NCI-H187 treated with DMSO at 0.1 percent for 48 hours (cell line): Measurements from ENCODE around the gene LMO2.
"Not testable (repeated sequence)": the region's sequence is repeated elsewhere in the genome, so short reads cannot be mapped to it uniquely, and the experiment has no call there.

ENCODE experiments used
- DNase-seq: peaks from one replicate; lab custom pipeline; 2025; lab: John Stamatoyannopoulos, UW

The LMO2 gene

DNA sequence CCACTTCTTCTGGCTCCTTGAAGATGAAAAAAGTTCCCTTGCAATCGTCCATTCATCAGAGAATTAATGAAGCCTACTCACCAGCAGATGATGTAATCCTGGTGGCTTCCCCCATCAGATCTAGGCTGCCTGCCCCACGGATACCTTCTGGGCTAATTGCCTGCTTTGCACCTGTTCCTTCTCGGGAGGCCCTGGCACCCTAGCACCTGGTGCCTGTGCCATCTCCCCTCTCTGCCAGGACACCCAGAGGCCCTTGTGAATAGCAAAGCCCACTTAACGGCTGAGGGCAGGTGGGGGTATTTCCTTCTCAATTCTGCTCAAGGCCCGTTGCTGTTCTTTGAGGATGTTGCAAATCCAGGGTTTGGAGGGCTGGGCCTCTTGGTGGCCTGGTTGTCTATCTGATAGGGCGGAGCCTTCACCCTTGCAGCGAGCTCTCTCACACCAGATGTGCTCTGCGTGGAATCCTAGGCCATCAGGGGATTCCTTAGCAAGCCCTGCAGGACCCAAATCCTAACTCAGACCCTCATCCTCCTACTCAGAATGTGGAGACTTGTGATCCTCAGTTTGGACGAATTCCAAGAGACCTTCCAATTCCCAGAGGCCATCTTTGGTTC is at the start of gene LMO2:
Gene LMO2, minus strand, starts transcription at position 363 of the 614 bp plus-strand sequence. CDS start 22,360 bp downstream, outside the sequence.
- no peak for DNase-seq

DNA sequence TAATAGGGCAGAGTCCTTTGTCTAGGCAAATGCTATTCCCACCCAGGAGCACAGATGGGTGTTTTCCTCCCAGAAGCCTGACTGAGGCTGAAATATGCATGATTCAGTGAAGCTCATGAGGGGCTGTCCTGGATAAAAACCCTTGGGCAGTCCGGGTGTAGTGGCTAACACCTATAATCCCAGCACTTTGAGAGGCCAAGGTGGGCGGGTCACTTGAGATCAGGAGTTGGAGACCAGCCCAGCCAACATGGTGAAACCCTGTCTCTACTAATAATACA is 48.6 kb upstream of the LMO2 start:
- no peak for DNase-seq

GRCh38 chr11:33936725-33937604 is 45.1 kb upstream of the LMO2 start:
- no peak for DNase-seq

DNA sequence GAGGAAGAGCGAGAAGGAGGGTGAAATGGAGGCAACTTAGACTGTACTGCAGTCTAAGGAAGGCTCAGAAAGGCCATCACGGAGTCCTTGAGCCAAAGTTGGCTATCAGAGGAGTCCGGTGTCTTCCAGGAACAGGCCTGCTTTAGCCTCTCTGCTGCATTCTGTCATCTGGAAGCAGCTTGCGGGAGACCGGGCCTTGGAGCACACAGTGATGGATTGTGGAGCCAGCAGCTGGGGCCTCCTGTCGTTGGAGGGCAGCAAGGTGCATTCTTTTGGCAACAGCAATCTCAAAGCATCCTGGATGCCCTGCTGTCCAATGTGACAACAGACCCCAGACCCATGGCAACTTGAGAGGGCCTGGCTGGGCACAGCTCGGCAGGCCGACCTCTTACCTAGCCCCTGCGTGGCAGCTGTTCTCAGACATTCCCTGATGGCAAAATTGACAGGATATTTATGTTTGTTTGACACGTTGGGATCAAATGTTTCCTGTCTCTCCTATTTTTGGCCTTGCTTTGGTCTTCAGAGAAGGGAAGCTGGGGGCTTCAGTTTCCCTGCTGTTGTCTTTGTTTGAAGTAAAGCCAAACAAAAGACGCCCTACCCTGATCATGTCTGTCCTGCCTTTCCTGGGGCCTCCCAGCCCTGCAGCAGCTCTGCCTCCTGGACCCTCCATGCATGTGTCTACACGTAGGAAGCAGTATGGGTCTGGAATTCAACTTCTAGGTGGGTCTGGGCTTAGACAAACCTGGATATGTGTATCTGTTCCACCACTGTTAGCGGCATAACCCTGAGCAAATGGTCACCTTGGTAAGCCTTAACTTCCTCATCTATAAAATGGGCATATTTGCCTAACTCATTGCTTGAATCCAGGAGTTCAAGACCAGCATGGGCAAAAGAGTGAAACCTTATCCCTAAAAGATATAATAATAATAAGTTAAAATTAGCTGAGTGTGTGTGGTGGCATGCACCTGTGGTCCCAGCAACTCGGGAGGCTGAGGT is 43.9 kb upstream of the LMO2 start:
- DNase-seq, result no peak

- DNase-seq, result no peak
Observed at GRCh38 chr11:33935005-33935404, 43.1 kb upstream of the LMO2 start.

GRCh38 chr11:33934450-33934849 is 42.6 kb upstream of the LMO2 start:
- no peak for DNase-seq

DNA sequence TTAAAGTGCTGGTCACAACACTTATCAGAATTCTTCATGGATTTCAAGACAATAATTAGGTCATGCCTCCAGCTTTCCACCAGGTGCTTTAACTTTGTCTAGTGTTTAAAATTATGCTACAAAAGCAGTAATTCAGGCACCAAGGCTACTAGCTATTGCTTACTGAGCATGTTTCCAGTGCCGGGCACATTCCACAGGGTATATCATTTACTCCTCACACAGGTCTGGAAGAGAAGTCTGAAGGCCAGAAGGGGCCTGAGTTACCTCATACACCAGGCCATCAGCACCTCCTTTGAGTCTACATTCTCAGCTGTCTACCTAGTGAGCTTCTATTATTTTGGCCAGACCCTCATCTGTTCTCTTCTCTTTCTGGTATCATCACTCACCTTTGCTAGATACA is 41.7 kb upstream of the LMO2 start:
- no peak for DNase-seq

DNA sequence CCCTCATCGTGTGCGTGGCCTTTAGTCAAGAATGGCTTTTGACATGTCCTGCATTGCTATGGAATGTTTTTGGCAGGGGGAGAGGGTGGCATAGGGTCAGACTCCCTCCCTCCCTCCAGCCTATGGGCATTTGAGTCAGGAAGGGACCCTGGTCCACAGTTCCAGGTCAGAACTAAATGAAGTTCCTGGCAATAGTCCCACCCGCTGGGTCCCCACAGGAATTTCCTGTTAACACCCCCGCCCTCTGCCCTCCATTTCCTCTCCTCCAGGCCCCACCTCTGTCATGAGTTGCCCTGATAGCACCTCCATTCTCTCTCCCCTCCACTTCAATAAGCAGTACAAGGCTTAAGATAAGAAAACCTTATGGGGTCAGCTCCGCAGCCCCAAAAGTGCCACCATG is 40.8 kb upstream of the LMO2 start:
- no peak for DNase-seq

DNA sequence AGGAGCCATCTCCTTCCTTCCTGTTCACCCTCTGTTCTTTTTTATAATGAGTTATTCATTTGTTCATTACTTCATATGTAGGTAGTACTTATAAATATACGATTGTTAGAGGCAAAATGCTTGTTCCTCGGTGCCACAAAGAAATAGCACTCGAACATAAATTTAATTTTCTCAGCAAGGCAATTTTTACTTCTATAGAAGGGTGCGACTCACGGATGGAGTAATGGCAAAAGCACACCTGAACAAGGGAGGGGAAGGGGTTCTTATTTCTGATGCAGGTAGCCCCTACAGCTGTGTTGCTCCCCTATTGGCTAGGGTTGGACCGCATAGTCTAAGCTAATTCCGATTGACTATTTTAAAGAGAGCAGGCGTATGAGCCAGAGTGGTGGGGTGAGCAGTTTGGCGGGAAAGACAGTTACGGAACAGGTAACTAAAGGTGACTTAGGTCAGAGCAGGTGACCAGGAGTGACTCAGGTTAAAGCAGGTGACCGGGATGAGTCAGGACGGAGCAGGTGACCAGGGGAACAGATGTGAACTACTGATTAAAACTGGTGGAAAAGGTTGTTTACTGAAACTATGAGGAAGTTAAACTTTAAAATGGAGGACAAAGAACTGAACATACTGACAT is 40.0 kb upstream of the LMO2 start:
- DNase-seq, result not testable (repeated sequence)

- DNase-seq, result no peak
Observed at GRCh38 chr11:33931067-33931466, 39.2 kb upstream of the LMO2 start.

- DNase-seq, result no peak
Observed at GRCh38 chr11:33930317-33931021, 38.6 kb upstream of the LMO2 start.

GRCh38 chr11:33928564-33928963 is 36.7 kb upstream of the LMO2 start:
- DNase-seq, result no peak

- DNase-seq, result no peak
Observed at GRCh38 chr11:33926671-33927552, 35.0 kb upstream of the LMO2 start.

GRCh38 chr11:33924341-33924740 is 32.5 kb upstream of the LMO2 start:
- DNase-seq, result no peak

DNA sequence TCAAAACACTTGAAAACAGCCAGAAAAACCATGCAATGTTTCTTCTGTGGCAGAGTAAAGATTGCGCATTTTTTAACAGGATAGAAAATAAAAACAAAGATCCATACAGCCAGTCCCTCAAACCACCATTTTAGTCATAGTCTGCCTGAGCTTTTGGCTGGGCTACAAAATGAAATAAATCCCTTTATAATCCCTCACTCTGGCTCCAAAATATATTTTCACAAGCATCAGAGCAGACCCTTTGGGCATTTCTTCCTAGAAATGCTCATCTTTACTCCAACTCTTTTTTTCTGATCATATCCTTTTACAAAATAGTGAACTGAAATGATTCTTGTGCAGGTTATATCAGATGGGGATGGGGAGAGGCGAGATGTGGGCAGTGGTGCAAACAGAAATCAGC is 31.8 kb upstream of the LMO2 start:
- DNase-seq, result no peak

DNA sequence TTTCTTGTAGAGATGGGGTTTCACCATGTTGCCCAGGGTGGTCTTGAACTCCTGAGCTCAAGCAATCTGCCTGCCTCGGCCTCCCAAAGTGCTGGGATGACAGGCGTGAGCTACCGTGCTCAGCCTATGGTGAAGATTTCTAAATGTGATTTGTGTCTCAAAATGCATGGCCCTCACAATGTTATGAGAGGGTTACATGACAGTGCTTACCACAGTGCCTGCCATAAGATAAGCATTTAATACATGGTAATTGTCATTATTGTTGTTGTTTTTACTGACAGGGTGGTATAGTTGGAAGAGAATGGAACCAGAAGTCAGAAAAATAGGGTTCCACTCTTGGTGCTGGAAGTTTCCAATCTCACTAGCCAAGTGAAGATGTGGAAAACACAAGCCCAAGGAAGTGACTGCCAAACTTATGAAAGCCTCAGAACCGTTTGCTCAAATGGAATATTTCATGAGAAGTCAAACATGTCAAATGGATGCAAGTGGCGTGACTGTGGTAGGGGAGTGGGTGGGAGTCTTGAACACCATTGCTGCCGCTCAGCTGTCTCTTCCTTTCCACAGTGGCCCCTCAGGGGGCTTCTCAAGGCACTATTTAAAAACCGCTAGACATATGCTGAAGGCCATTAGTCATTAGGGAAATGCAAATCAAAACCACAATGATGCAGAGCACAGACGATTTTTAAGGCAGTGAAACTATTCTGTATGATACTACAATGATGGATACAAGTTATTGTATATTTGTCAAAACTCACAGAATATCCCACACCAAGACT is 29.1 kb upstream of the LMO2 start:
- no peak for DNase-seq

DNA sequence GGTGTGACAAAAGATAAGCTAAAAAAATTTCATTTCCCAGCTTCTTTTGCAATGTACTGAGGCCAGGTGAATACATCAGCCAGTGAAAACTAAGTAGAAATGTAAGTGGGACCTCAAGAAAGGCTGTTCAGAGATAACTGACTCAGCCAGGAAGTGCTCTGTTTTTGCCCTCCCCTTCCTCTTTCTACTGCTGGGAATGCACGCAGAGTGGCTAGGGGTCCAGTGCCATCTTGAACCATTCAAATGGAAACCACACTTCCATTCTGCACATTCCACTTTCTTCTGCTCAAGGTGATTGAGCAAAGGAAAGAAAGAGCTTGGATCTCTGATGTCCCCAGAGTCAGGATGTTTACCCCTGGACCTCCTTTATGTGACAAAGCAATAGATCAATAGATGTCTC is 27.8 kb upstream of the LMO2 start:
- no peak for DNase-seq

DNA sequence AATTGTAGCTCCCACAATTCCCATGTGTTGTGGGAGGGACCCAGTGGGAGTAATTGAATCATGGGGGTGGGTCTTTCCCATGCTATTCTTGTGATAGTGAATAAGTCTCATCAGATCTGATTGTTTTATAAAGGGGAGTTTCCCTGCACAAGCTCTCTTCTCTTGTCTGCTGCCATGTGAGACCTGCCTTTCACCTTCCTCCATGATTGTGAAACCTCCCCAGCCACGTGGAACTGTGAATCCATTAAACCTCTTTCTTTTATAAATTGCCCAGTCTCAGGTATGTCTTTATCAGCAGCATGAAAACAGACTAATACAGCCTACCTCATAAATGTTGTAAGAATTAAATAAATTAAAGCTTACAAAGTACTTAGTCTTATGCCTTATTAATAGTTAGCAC is 25.5 kb upstream of the LMO2 start:
- not testable (repeated sequence) for DNase-seq

DNA sequence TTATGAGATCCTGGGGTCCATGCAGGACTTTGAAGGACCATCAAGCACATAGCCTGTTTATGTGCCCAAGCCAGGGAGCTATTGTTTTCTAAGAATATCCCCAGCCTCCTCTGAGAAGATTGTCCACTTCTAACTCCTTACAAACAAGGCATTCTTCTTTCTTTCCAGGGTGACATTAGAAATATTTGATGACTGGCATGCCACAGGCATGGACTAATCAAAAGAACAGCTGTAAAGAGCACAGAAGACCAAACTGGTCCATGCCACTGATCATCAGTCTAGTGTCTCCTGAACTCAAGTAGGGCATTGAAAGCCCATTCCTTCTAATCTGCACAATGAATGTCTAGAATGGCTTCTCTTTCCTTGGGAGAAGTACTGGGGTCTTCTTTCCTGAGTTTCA is 24.9 kb upstream of the LMO2 start:
- no peak for DNase-seq

DNA sequence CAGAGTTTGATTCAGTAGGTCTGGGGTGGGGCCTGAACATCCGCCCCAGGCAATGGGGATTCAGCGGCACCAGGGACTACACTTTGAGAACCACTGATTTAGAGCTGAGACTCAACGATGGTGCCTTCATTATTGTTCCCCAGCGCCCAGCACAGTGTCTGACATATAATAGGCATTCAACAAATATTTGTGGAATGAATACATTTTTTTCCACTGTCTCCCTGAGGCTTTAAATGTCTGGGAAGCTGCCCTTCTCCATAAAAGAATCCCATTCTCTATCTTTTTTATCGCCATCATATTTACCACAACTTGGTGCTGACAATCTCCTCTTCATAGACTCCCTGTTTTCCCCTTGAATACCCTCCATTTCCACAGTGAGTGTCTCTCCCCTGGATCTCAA is 23.6 kb upstream of the LMO2 start:
- DNase-seq, result no peak
